ENCODE results near the gene SLF2. TPM values are rescaled to one million over a fixed set of nuclear protein-coding genes. Genes with fewer than 3 reads are reported as not detected.

Gene SLF2
- total RNA-seq, 2 donors from 2014 or later: 41.3 to 44.1 TPM

GRCh38 chr10:100982916-100983830 lies 70.4 kb downstream of the SLF2 start:
- H3K4me3 Mint-ChIP-seq: no peak overlapping the region
- H3K4me1 Mint-ChIP-seq: peaks cover 14% of the 10 kb centered on the region
- no peaks in the 10 kb centered on the region for H3K9me3 Mint-ChIP-seq
- H3K27me3 Mint-ChIP-seq: no peaks in the 10 kb centered on the region
- H3K27ac Mint-ChIP-seq: peak overlapping the region; percentile 20
- peaks cover 32% of the 10 kb centered on the region for H3K36me3 Mint-ChIP-seq (ENCODE audit: low read depth)
- ATAC-seq (replicated peaks): no peak

- H3K27me3 Mint-ChIP-seq: no peaks in the 10 kb centered on the region
- no peak for ATAC-seq (replicated peaks)
- H3K36me3 Mint-ChIP-seq (ENCODE audit: low read depth): peaks cover 29% of the 10 kb centered on the region
- H3K4me1 Mint-ChIP-seq: peaks cover 14% of the 10 kb centered on the region
- peak overlapping the region; percentile 61 for H3K27ac Mint-ChIP-seq
- H3K9me3 Mint-ChIP-seq: no peaks in the 10 kb centered on the region
- no peak overlapping the region for H3K4me3 Mint-ChIP-seq
Observed at GRCh38 chr10:100983868-100984671, 71.3 kb downstream of the SLF2 start.

GRCh38 chr10:100984672-100985177 lies 72.0 kb downstream of the SLF2 start:
- H3K9me3 Mint-ChIP-seq: no peaks in the 10 kb centered on the region
- H3K4me3 Mint-ChIP-seq: no peak overlapping the region
- peaks cover 33% of the 10 kb centered on the region for H3K36me3 Mint-ChIP-seq (ENCODE audit: low read depth)
- H3K27me3 Mint-ChIP-seq: no peaks in the 10 kb centered on the region
- no peak overlapping the region for H3K27ac Mint-ChIP-seq
- peaks cover 14% of the 10 kb centered on the region for H3K4me1 Mint-ChIP-seq
- no peak for ATAC-seq (replicated peaks)

GRCh38 chr10:100985336-100985735 lies 72.6 kb downstream of the SLF2 start:
- Mint-ChIP-seq H3K36me3 (ENCODE audit: low read depth) (peaks cover 39% of the 10 kb centered on the region), H3K4me3 (peak overlapping the region; percentile 100), H3K27ac (no peak overlapping the region), H3K9me3 (no peaks in the 10 kb centered on the region), H3K27me3 (no peaks in the 10 kb centered on the region), H3K4me1 (peaks cover 15% of the 10 kb centered on the region)
- ATAC-seq (replicated peaks): no peak

- Mint-ChIP-seq H3K9me3 (no peaks in the 10 kb centered on the region), H3K4me1 (peaks cover 26% of the 10 kb centered on the region), H3K4me3 (peak overlapping the region; percentile 100), H3K27ac (peak overlapping the region; percentile 95), H3K36me3 (ENCODE audit: low read depth) (peaks cover 46% of the 10 kb centered on the region), H3K27me3 (no peaks in the 10 kb centered on the region)
- no peak for ATAC-seq (replicated peaks)
Observed at GRCh38 chr10:100986623-100986951, 73.8 kb downstream of the SLF2 start.

GRCh38 chr10:100986952-100987684 lies 74.4 kb downstream of the SLF2 start, which contains the start of the genes MRPL43 and TWNK:
MRPL43 (minus strand) TSS chr10:100987497; CDS start chr10:100987443, 54 bp downstream.
TWNK (plus strand) TSS chr10:100987543; CDS start chr10:100988211, 668 bp downstream.
- H3K4me3 Mint-ChIP-seq: peak within 1 kb of the TSS; percentile 100
- H3K4me1 Mint-ChIP-seq: peaks cover 26% of the 10 kb centered on the region
- peak within 1 kb of the TSS; percentile 95 for H3K27ac Mint-ChIP-seq
- no peaks in the 10 kb centered on the region for H3K9me3 Mint-ChIP-seq
- no peaks in the 10 kb centered on the region for H3K27me3 Mint-ChIP-seq
- H3K36me3 Mint-ChIP-seq (ENCODE audit: low read depth): peaks cover 46% of the 10 kb centered on the region
- peak; percentile 99 for ATAC-seq (replicated peaks)

GRCh38 chr10:100987685-100988049 lies 74.9 kb downstream of the SLF2 start:
- H3K36me3 Mint-ChIP-seq (ENCODE audit: low read depth): peaks cover 45% of the 10 kb centered on the region
- peaks cover 24% of the 10 kb centered on the region for H3K4me1 Mint-ChIP-seq
- H3K27me3 Mint-ChIP-seq: no peaks in the 10 kb centered on the region
- H3K27ac Mint-ChIP-seq: peak overlapping the region; percentile 95
- H3K4me3 Mint-ChIP-seq: peak overlapping the region; percentile 100
- ATAC-seq (replicated peaks): peak; percentile 5
- H3K9me3 Mint-ChIP-seq: no peaks in the 10 kb centered on the region

GRCh38 chr10:100988166-100988565 lies 75.4 kb downstream of the SLF2 start:
- no peak for ATAC-seq (replicated peaks)
- Mint-ChIP-seq H3K27me3 (no peaks in the 10 kb centered on the region), H3K36me3 (ENCODE audit: low read depth) (peaks cover 48% of the 10 kb centered on the region), H3K9me3 (no peaks in the 10 kb centered on the region), H3K4me1 (peaks cover 21% of the 10 kb centered on the region), H3K27ac (peak overlapping the region; percentile 95), H3K4me3 (peak overlapping the region; percentile 100)

GRCh38 chr10:100989088-100989487 lies 76.3 kb downstream of the SLF2 start:
- peaks cover 21% of the 10 kb centered on the region for H3K4me1 Mint-ChIP-seq
- peak overlapping the region; percentile 100 for H3K4me3 Mint-ChIP-seq
- no peak overlapping the region for H3K27ac Mint-ChIP-seq
- peaks cover 57% of the 10 kb centered on the region for H3K36me3 Mint-ChIP-seq (ENCODE audit: low read depth)
- no peaks in the 10 kb centered on the region for H3K9me3 Mint-ChIP-seq
- no peaks in the 10 kb centered on the region for H3K27me3 Mint-ChIP-seq
- ATAC-seq (replicated peaks): no peak

- Mint-ChIP-seq H3K4me1 (peaks cover 18% of the 10 kb centered on the region), H3K27me3 (no peaks in the 10 kb centered on the region), H3K9me3 (no peaks in the 10 kb centered on the region), H3K36me3 (ENCODE audit: low read depth) (peaks cover 62% of the 10 kb centered on the region), H3K4me3 (no peak overlapping the region), H3K27ac (no peak overlapping the region)
- no peak for ATAC-seq (replicated peaks)
Observed at GRCh38 chr10:100993986-100994708, 81.4 kb downstream of the SLF2 start.

GRCh38 chr10:100995181-100995580 lies 82.4 kb downstream of the SLF2 start:
- no peaks in the 10 kb centered on the region for H3K27me3 Mint-ChIP-seq
- no peaks in the 10 kb centered on the region for H3K9me3 Mint-ChIP-seq
- no peak overlapping the region for H3K27ac Mint-ChIP-seq
- peaks cover 52% of the 10 kb centered on the region for H3K36me3 Mint-ChIP-seq (ENCODE audit: low read depth)
- peaks cover 18% of the 10 kb centered on the region for H3K4me1 Mint-ChIP-seq
- H3K4me3 Mint-ChIP-seq: no peak overlapping the region
- no peak for ATAC-seq (replicated peaks)

GRCh38 chr10:100996678-100997359 lies 84.1 kb downstream of the SLF2 start:
- Mint-ChIP-seq H3K27ac (peak overlapping the region; percentile 79), H3K9me3 (no peaks in the 10 kb centered on the region), H3K36me3 (ENCODE audit: low read depth) (peaks cover 36% of the 10 kb centered on the region), H3K4me3 (peak overlapping the region; percentile 82), H3K4me1 (peaks cover 12% of the 10 kb centered on the region), H3K27me3 (no peaks in the 10 kb centered on the region)
- peak; percentile 43 for ATAC-seq (replicated peaks)
